ENCODE measurements around the gene RHOF.
A peak's percentile ranks its signal among the peaks of the same experiment; 100 is the strongest.

GRCh38 chr12:121811434-121812319, 18.2 kb upstream of the RHOF start:
- TF ChIP-seq, protein P1, sequence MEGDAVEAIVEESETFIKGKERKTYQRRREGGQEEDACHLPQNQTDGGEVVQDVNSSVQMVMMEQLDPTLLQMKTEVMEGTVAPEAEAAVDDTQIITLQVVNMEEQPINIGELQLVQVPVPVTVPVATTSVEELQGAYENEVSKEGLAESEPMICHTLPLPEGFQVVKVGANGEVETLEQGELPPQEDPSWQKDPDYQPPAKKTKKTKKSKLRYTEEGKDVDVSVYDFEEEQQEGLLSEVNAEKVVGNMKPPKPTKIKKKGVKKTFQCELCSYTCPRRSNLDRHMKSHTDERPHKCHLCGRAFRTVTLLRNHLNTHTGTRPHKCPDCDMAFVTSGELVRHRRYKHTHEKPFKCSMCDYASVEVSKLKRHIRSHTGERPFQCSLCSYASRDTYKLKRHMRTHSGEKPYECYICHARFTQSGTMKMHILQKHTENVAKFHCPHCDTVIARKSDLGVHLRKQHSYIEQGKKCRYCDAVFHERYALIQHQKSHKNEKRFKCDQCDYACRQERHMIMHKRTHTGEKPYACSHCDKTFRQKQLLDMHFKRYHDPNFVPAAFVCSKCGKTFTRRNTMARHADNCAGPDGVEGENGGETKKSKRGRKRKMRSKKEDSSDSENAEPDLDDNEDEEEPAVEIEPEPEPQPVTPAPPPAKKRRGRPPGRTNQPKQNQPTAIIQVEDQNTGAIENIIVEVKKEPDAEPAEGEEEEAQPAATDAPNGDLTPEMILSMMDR (IDR thresholded peaks at IDR 0.05), result peak; percentile 100
- TF ChIP-seq POLR2AphosphoS5 (IDR thresholded peaks at IDR 0.05; ENCODE audit: low read depth, low read length), result no peak; the same call in none of the 2 replicates
- TF ChIP-seq, protein P2, sequence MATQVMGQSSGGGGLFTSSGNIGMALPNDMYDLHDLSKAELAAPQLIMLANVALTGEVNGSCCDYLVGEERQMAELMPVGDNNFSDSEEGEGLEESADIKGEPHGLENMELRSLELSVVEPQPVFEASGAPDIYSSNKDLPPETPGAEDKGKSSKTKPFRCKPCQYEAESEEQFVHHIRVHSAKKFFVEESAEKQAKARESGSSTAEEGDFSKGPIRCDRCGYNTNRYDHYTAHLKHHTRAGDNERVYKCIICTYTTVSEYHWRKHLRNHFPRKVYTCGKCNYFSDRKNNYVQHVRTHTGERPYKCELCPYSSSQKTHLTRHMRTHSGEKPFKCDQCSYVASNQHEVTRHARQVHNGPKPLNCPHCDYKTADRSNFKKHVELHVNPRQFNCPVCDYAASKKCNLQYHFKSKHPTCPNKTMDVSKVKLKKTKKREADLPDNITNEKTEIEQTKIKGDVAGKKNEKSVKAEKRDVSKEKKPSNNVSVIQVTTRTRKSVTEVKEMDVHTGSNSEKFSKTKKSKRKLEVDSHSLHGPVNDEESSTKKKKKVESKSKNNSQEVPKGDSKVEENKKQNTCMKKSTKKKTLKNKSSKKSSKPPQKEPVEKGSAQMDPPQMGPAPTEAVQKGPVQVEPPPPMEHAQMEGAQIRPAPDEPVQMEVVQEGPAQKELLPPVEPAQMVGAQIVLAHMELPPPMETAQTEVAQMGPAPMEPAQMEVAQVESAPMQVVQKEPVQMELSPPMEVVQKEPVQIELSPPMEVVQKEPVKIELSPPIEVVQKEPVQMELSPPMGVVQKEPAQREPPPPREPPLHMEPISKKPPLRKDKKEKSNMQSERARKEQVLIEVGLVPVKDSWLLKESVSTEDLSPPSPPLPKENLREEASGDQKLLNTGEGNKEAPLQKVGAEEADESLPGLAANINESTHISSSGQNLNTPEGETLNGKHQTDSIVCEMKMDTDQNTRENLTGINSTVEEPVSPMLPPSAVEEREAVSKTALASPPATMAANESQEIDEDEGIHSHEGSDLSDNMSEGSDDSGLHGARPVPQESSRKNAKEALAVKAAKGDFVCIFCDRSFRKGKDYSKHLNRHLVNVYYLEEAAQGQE (IDR thresholded peaks at IDR 0.05; ENCODE audit: insufficient read depth in 1 of 2, low read depth in 2 of 2, low read length in 1 of 2), result no peak
